Ureter (tissue), 1 donor: ENCODE results near the gene OR6K2. TPM values are rescaled to one million over a fixed set of nuclear protein-coding genes. Genes with fewer than 3 reads are reported as not detected.
"Not testable (repeated sequence)": the region's sequence is repeated elsewhere in the genome, so short reads cannot be mapped to it uniquely, and the experiment has no call there.

Source experiments
- DNase-seq: peaks from one replicate; pipeline ENCODE4 v3.0.0-alpha.2; 2020; ENCODE audit warnings: low spot score
- total RNA-seq: library from RNA; stranded (reverse); gene quantifications from one replicate; pipeline ENCODE4 v1.2.4, GENCODE V29; 2023
- donor health status: DM: yes; HTN: yes; CAD: no.

Gene OR6K2
- not detected for total RNA-seq

DNA sequence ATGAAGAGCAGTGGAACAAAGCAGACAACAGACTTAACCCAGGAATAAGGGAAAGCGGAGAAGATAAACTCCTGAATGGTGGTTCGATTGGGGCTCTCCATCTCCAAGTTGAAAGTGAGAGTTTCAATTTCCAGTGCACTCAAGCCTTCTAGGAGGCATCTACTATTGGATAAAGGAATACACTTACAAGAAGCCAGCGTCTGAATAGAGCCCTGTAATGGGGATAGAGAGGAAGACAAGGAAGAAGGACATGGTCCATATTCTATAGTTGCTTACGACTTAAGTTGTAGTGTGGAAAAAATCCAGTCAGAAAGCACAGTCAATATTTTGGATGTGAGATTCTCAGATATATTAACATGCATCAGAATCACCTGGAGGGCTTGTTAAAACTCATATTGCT lies at the start of gene OR6K2:
OR6K2 (minus strand) TSS at position 101 of the 400 bp plus-strand sequence; CDS start at position 101, 0 bp downstream.
- no peak for DNase-seq

- DNase-seq = no peak
Measured at GRCh38 chr1:158735848-158736247, 35.4 kb upstream of the OR6K2 start.

DNA sequence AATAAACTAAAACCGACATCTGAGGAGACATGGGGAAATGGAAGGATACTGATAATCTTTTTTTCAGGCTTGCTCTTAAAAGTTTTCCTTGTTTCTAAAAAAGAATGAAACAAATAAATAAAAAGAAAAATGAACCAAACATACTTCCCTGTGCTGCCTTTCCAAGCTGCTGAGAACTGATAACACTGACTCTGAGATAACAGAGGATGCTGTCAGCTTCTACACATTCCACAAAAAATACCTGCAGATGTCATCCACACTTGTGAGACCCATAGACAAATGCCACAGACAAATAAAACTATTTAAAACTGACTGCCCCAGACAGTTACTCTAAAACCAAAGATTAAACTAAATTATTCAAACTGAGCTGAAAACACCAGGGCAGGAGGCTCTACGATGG lies 32.1 kb upstream of the OR6K2 start:
- no peak for DNase-seq

DNA sequence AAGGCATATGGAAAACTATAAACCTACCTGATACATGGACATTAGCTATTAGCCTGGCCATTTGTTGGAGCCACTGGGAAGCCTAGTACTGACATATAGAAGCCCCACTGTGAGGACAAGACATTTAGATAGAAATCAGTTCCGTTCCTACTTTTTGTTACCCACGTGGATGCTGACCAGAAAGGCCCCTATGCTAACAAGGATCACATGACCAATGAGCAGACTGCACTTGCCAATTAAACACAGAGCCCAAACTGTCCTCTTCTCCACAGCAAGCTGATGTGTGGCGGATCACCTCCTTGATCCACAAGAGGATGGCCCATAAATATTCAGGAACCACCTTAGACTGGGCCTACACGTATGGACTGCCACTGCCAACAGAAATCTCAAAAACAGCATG lies 31.3 kb upstream of the OR6K2 start:
- DNase-seq = no peak

DNA sequence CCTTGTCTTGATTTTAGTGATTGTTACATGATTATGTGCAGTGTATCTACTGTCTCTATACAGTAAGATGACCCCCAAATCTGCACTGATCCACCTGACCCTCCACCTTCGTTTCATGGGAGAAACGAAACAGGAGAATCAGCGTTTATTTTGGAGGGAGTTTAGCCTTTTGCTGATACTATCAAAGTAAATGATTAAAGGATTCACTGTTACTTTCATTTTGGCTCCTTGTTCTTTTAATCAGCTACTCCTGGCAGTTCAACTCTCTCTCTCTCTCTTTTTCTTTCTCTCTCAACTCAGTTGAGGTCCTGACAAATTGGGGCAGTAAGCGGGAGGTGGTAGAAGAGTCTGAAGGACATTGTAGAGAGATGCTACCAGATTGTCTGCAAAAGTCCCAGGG lies 30.0 kb upstream of the OR6K2 start:
- no peak for DNase-seq

- no peak for DNase-seq
Measured at GRCh38 chr1:158728510-158729225, 28.2 kb upstream of the OR6K2 start.

GRCh38 chr1:158724442-158724841 lies 24.0 kb upstream of the OR6K2 start:
- DNase-seq = no peak

GRCh38 chr1:158720620-158721019 lies 20.2 kb upstream of the OR6K2 start, which contains the start of gene OR6K3:
TSS of gene OR6K3 (minus strand) at chr1:158720720. CDS start at chr1:158718115, 2,605 bp downstream.
- DNase-seq = no peak

DNA sequence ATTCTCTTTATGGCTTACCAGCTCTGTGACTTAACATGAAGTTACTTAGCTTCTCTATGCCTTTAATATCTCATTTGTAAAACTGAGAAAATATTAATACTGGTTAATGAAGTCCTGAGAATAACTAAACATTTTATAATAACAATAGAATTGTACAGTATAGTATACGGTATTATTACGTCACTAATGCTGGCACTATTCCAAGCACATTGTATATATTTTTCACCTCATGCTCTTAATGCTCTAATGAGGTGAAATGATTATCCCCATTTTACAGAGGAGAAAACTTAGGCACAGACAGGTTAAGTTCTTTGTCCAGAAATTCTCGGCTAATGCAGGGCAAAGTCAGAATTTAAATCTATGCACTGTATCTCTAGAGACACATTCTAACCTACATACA lies 19.2 kb upstream of the OR6K2 start:
- no peak for DNase-seq

GRCh38 chr1:158717344-158717743 lies 16.9 kb upstream of the OR6K2 start:
- no peak for DNase-seq

DNA sequence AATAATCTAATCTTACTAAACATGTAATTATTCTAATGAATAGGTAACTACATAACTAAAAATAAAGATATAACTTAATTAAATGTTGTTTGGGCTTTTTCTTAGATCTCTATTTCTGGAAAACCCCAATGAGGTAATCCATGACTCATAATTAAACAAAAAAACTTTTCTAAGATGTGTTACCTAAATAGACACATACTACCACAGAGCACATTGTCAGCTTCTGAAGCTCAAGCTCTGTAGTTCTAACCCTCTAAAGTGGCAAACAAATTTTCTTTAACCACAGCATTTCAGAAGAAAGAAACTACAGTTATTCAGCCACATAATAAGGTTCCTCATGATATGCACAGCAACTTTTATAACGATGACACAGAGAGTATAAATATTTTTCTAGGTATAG lies 15.9 kb upstream of the OR6K2 start:
- no peak for DNase-seq

DNA sequence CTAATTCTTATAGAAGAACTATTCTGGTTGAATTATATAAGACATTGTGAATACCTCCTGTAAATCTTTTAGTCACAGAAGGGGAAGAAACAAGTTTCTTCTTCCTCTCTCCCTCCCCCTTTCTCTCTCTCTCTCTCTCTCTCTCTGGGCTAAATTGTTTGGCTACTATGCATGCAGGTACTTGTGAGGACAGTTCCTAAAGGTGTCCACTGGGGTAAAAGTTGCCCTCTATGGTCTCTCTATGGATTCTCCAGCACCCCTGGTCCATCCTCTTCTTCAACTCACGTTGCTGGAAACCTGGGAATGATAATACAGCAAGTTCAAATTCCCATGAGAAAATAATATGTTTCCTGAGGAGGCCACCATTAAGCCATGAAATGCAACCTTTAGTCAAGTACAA lies 14.3 kb upstream of the OR6K2 start:
- no peak for DNase-seq

DNA sequence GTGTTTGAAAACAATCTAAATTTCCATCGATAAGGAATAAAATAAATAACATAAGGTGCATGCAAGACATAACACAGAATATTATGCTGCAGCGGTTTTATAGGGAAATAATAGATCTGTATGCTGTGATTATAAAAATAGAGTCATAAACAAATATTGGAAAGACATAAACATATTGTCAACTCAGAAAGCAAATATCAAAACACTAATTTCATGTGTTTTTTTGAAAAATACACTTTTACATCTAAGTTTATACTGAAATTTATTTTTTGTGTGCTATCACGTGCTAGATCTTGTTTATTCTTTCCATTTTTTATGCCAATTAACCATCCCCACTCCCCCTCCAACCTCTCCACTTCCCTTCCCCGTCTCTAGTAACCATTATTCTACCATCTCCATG lies 10.6 kb upstream of the OR6K2 start:
- no peak for DNase-seq

DNA sequence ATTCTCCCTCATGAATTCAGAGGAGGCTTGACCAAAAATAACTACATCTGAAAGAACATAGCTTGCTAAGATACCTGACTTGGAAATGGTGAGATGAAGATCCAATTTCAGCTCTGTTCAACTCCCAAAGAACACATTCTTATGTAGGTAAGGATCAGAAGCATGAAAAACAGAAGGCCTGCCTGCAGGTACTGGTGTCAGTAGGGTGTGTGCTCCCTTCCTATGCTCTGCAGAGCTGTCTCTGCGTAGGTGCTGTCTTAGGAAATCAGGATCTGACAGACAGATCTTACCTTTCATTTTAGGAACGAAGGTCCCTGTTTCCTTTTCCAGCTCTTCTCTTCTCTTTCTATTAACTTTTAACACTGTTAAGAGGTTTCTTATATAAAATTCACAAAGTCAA lies 5.6 kb upstream of the OR6K2 start:
- DNase-seq = no peak

DNA sequence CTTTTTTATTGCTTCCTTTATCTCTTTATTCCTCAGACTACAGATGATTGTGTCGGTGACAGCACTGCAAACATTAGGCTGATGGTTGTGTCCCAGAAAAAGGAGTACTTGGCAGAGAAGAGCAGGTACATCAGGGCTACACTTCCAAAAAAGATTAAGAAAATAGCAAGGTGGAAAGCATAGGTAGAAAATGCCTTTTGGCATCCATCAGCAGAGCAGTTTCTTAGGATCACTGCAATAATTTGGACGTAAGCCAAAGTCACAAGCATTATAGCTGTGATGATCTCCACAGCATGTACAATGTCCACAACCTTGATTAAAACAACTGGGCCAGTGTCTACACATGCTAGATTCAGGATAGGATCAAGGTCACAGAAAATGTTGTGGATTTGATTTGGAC lies 5.9 kb downstream of the OR6K2 start:
- DNase-seq = no peak

GRCh38 chr1:158692356-158692755 lies 8.1 kb downstream of the OR6K2 start:
- no peak for DNase-seq

GRCh38 chr1:158691907-158692306 lies 8.5 kb downstream of the OR6K2 start:
- no peak for DNase-seq

GRCh38 chr1:158691149-158691548 lies 9.3 kb downstream of the OR6K2 start:
- DNase-seq = not testable (repeated sequence)

- no peak for DNase-seq
Measured at GRCh38 chr1:158689875-158690274, 10.6 kb downstream of the OR6K2 start.

DNA sequence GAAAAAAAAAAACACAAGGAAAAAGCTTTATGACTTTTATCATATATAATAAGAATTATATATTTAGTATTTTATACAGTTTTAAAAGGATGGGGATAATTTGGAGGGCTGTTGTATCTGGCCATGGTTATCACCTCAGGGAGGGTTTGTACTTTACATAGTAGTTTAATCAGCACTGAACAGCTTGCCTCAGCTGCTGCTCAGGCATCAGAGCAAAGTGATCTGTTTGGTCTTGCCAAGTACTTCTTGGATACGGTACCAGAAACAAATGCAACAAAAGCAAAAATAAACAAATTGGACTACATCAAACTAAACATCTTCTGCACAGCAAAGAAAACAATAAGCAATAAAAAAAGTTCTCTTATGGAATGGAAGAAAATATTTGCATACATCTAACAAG lies 11.3 kb downstream of the OR6K2 start:
- DNase-seq = no peak

GRCh38 chr1:158688343-158688742 lies 12.1 kb downstream of the OR6K2 start:
- not testable (repeated sequence) for DNase-seq

DNA sequence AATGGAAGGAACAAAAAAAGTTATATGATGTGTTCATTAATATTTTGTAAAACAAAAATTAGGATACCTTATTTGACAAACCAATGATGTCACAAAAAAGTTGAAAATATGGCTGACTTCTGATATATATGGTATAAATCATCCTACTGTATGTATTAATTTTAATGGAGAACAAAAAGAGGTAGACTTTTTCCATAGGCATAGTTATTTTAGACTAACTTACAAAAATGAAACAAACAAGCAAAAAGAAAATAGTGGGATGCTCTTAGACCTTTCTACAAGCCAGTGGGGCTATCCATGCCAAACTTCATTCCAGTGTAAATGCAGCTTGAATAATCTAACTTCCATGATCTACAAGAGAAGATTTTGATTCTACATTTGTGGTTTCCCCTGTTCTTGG lies 13.4 kb downstream of the OR6K2 start:
- no peak for DNase-seq

DNA sequence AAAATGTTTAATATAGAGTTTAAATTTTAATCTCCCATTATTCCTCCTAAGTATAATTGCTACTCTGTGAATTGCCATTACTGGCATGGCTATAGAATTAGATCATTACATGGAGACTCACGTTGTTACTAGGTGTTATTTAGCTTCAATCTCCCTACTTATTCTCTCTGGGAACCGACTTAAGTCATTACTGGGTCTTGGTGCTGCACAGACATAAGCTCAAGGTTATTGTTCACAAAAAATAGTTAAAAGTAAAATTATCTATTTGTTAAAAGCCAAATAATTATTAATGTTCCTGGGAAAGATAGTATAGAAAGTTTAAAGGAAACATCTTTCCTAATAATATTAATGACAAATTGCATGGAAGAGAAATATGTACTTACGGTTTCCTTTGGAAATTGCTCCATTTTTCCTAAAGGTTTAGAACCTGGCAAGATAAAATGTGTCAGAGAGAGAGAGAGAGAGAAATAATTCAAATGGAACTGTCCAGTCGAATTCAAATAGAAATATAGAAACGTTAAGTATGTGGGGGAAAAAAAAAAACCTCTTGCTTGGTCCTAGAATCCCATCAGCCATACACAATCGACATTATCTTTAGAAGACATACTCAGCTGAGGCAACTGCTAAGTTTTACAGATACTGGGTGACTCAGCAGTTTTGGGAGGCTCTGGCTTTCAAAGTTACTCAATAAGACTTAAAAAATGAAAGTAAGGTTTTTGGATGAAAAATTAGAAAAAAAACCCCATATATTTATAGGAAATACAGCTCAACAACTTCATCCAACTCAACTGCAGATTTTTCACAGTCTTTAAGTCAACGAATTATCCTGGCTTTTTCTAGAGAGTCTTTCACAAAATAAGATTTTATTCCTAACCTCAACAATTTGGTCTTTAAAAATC lies 14.1 kb downstream of the OR6K2 start, which contains the start of gene SPTA1:
SPTA1 (minus strand) TSS at position 605 of the 899 bp plus-strand sequence; CDS start at position 407, 198 bp downstream.
- DNase-seq = no peak
